ENCODE data around the gene SNAP91.
"Not testable (repeated sequence)": the region's sequence is repeated elsewhere in the genome, so short reads cannot be mapped to it uniquely, and the experiment has no call there.

Gene SNAP91

DNA sequence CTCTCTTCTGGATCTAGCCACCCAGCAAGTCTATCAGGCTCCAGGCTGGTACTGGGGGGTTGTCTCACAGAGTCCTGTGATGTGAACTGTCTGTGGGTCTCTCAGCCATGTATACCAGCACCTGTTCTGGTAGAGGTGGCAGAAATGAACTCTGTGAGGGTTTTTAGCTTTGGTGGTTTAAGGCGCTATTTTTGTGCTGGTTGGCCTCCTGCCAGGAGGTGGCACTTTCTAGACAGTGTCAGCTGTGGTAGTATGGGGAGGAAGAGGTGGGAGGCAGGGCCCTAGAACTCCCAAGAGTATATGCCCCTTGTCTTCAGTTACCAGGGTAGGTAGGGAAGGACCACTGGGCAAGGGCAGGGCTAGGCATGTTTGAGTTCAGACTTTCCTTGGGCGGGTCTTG, 75.8 kb downstream of the SNAP91 start:
- no peak for DNase-seq (ENCODE audit: low read depth in 2 of 2)

GRCh38 chr6:83629908-83630307, 79.0 kb downstream of the SNAP91 start:
- not testable (repeated sequence) for DNase-seq (ENCODE audit: low read depth in 2 of 2)

DNA sequence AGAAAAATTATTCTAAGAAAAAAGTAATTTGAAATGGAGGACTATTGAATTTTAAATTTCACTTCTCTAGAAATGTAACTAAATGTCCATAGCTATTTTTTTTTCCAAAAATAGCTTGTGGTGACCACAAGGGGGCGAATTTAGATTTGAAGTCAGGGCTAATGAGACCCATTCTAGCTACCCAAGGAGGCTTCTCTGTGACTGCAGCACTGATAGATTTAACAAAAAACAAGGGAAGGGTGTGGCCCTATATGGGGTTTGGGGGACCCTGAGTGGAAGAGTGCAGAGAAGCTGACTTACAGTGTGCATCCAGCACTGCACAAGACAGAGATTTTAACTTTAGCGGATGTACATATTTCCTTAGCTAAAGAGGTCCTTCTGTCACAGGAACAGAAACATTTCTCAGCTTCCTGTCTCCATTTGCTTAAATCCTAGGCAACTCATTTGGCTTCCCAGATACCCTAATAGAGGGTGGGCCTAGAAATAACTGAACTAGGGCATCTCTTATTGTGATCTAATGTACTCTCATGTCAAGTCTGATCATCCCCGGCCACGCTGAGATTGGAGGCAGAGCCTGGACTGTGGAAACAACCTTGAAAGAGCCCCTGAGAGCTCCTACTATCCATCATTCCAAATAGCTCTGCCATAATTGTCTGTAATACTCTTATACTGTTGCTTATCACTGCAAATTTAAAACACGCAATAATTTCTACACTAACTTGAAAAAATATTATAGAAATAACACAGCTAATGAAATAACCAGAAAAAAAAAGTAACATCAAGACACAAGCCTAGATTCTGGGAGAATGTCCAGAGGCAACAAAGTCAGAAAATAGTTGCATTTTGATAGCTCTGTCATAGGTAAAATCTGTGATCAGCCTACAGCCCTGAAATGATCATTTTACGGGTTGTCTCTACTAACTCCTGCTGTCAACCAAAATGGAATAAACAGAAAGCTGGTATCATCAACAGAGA, 93.6 kb downstream of the SNAP91 start:
- DNase-seq (ENCODE audit: low read depth in 2 of 2): no peak

- no peak for DNase-seq (ENCODE audit: low read depth in 2 of 2)
Observed at GRCh38 chr6:83613378-83613777, 95.5 kb downstream of the SNAP91 start.

DNA sequence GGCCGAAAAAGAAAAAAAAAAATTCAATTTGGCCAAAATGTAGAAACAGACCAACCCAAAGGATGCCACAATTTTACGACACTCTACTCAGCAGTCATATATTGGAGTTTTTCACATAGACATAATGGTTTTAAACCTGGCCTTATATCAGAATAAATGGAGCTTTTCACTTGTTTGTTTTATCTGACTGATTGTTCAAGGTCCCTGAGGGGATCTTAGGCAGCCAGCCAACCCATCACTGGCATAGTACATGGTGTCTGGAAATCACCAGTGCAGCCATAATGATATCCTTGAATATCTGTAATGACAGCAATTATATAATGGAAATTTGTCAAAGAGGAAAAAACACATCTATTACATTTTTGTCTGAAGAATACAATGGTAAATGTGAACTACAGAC, 99.7 kb downstream of the SNAP91 start:
- DNase-seq (ENCODE audit: low read depth in 2 of 2): no peak

GRCh38 chr6:83605517-83605916, 103.4 kb downstream of the SNAP91 start:
- DNase-seq (ENCODE audit: low read depth in 2 of 2): no peak

DNA sequence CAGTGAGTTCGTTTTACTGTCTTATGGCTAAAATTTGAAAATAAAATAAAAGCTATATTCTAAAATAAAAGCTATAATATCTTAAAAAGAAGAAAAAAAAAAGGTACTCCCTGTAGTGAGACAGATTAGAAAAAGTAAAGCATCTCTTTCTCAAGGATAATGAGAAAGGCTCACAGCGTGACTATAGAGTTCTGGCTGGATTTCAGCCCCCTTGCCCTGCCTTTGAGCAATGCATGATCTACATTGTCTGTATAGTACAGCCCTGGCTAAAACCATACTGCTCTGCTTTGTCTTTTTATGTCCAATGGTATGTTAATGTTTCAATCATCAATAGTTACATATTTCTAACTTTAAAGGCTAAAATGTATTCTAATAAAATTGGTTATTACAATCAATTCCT, 105.3 kb downstream of the SNAP91 start:
- no peak for DNase-seq (ENCODE audit: low read depth in 2 of 2)

- DNase-seq (ENCODE audit: low read depth in 2 of 2): no peak
Observed at GRCh38 chr6:83601119-83601518, 107.8 kb downstream of the SNAP91 start.

- no peak for DNase-seq (ENCODE audit: low read depth in 2 of 2)
Observed at GRCh38 chr6:83600459-83600858, 108.4 kb downstream of the SNAP91 start.

- no peak for DNase-seq (ENCODE audit: low read depth in 2 of 2)
Observed at GRCh38 chr6:83597511-83597910, 111.4 kb downstream of the SNAP91 start.

DNA sequence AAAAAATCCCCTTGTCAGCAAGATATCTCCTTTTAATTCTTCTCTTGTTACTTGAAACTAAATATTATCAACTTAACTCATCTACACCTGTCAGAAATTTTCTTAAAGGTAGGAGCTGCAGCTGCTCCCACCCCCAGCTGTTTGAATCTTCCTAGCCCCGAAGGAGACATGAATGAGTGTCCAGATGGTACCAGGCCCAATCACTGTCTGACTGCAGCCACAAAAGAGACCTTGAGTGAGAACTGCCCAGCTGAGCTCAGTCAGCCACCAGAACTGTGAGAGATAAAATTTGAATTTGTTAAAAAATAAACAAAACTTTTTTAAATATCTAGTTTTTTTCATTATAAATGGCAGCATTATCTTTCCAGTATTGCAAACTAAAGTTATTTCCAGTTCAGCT, 111.8 kb downstream of the SNAP91 start:
- DNase-seq (ENCODE audit: low read depth in 2 of 2): no peak

- no peak for DNase-seq (ENCODE audit: low read depth in 2 of 2)
Observed at GRCh38 chr6:83594941-83595340, 114.0 kb downstream of the SNAP91 start.

DNA sequence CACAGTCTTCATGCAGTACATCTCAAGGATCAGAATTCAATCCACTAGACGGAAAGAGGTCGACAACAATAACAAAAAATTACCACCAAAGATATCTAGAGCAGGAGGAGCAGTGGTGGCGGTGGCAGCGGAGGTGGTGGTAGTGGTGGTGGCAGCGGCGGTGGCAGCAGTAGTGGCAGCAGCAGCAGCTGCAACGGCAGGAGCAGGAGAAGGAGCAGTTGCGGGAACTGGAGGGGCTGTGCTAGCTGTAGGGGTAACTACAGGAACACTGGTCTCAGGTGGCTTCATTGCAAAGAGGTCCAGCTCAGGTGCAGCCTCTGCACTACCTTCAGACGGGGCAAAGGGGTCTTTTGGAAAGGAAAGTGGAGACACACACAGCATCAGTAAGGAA, 115.5 kb downstream of the SNAP91 start:
- no peak for DNase-seq (ENCODE audit: low read depth in 2 of 2)

DNA sequence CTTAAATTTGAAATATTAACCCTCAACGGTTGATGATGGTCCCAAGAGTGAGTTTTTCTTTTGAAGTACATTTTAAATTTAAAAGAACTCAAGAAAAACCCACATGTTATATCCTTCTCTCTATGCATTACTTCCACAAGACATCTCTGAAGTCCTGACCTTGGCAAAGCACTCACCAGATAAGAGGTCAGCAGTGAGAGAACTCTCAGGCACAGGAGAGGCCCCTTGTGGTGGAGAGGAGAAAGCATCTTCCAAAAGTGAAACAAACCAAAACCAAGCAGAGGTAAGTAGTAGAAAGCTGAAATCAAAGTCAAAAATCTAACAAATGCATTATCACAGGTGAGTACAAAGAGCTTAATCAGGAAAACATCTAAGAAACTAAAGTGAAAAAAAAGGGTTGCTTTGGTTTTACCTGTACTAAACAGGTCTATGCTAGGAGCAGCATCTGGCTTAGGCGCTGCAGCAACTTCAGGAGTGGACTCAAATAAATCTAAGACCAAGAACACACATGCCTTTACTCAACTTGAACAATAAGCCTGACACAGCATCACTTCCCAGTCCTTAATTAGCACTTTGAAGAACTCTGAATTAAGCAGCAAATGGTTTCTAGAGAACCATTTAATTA, 116.0 kb downstream of the SNAP91 start:
- DNase-seq (ENCODE audit: low read depth in 2 of 2): no peak

GRCh38 chr6:83590416-83590815, 118.5 kb downstream of the SNAP91 start:
- no peak for DNase-seq (ENCODE audit: low read depth in 2 of 2)

DNA sequence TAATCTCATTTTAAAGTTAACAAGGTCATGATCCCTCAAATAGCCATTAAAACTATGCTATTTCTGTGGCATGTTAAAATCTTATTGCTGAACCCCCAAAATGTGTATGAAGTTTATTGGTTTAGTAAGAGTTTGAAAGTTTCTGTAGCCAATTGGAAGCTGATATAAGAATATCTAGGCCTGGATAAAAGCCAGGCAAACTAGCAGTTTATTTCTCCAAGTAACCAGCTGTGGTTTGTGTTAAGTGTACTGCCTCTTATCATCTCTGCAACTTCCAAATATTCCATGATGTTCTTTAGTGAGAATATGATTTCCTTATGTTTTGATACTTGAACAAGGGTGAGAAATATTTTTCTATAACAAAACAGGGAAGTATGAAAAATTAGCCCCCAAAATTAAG, 119.8 kb downstream of the SNAP91 start:
- DNase-seq (ENCODE audit: low read depth in 2 of 2): no peak

GRCh38 chr6:83578057-83578456, 130.8 kb downstream of the SNAP91 start:
- no peak for DNase-seq (ENCODE audit: low read depth in 2 of 2)

DNA sequence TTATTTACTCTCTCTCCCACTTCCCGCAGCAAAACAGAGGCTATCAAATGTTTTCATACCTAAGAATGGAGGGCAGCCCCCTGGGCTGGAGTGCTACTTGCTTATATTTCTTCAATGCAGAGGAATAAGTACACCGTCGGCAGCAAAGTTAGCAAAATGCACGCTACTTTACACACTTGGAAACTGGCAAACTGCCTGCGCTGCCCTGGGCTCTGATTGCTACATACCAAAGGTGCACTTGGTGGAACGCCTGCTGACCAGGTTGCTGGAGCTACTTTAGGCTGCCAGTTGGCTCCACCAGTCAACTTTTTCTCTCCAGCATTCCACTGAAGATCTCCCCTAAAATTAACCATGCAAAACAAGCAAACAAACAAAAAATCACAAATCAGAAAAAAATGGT, 134.1 kb downstream of the SNAP91 start:
- no peak for DNase-seq (ENCODE audit: low read depth in 2 of 2)

GRCh38 chr6:83571663-83572185, 137.2 kb downstream of the SNAP91 start:
- not testable (repeated sequence) for DNase-seq (ENCODE audit: low read depth in 2 of 2)

- no peak for DNase-seq (ENCODE audit: low read depth in 2 of 2)
Observed at GRCh38 chr6:83558975-83559374, 149.9 kb downstream of the SNAP91 start.

- DNase-seq (ENCODE audit: low read depth in 2 of 2): no peak
Observed at GRCh38 chr6:83556871-83557270, 152.0 kb downstream of the SNAP91 start.

GRCh38 chr6:83551748-83552147, 157.2 kb downstream of the SNAP91 start:
- not testable (repeated sequence) for DNase-seq (ENCODE audit: low read depth in 2 of 2)

GRCh38 chr6:83550482-83550881, 158.4 kb downstream of the SNAP91 start:
- DNase-seq (ENCODE audit: low read depth in 2 of 2): not testable (repeated sequence)

Measured in stimulated activated CD8-positive, alpha-beta memory T cell treated with anti-CD3 and anti-CD28 coated beads, Interleukin-2, amount 100 ng/mL, for 48 hours (primary cell).